Myocyte (in vitro differentiated cells): Measurements from ENCODE around the gene CLEC2D. TPM values are rescaled to one million over a fixed set of nuclear protein-coding genes. Genes with fewer than 3 reads are reported as not detected.
"Not testable (repeated sequence)": the region's sequence is repeated elsewhere in the genome, so short reads cannot be mapped to it uniquely, and the experiment has no call there.

Source experiments
- DNase-seq: peaks from one replicate; pipeline ENCODE4 v3.0.0-alpha.2; 2012; ENCODE audit warnings: low read depth
- total RNA-seq: library from RNA; depleted of rRNA; stranded (reverse); fragments of >200 nt; gene quantifications from 2 replicates; pipeline ENCODE4 v1.2.3, GENCODE V29; 2014

The CLEC2D gene
- total RNA-seq, 1 donor from 2014 or later, result 4.2 TPM

DNA sequence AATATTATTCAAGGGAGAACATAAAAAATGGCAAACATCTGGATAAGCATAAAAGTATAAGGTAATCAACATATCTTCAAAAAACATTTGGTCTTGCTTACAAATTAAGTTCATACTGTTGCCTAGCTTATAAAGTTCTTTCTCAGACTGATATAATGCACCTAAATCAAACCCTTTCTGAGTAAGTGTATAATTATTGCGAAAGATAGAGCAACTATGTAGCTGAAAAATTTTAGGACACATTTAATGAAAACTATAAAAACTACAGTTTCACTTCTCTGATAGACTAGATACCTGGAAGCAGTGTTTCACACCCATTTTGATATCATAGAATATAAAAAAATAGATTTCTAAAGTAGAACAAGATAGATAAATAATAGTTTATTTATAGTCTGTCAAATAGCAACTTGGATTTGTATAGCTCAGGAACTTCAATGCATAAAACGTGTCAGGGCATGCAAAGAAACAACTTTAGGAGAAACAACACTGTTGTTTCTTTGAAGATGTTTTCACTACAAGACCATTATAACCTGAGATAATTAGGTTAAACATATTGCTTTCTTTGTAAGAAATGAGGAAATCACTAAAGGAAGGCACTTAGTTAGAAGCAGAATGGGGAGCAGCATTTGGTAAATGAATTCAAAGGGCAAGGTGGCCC is 55.8 kb downstream of the CLEC2D start:
- no peak for DNase-seq

DNA sequence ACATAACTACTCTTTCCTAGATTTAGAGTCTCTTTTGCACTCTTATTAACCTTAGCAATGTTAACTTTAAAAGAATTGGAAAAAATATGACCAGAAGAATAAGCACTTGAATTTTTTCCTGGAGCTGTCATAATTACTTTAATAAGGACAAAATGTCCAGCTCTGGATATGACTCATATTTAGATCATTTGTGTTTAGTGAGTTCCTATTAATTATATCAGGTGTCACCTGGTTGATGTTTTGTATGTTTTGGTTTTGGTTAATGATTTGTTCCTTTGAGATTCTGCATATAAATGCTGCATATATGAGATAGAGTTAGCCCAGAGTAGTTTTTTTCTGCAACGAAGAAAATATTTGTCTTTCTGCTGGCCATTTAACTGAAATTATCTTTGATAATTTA is 58.3 kb downstream of the CLEC2D start:
- no peak for DNase-seq

DNA sequence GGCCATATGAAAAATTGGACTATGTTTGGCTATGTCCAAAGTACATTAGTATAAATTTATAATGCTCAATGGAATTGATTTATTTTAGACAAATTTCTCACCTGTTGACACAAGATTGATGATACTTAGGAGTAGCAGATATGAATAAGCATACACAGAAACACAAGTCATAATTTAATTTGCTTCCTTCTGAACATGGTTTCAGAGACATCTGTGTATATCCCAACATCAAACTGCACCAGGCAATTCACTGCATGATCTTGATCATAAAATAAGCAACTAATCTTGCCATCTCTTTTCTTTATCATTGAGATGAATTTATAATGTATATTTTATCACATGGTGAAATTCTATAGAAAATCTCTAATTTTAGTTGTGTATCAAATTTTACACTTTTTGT is 59.6 kb downstream of the CLEC2D start:
- DNase-seq, result no peak

DNA sequence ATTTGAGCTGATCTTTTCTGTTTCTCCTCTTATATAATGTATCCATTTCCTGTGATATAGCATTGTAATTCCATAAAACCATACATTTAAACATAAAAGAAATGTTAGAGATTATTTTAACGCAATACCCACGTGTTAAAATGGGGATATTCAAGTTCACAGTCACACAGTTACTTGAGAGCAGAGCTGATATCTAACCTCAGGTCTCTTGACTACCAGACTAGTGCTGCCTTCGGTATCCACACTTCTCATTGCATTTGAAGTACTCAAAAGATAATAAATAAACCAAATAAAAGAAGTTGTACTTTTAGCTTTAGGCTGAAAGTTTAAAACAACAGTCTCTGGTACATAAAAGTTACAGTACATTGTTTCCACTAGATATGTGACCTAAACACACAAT is 60.5 kb downstream of the CLEC2D start:
- no peak for DNase-seq

DNA sequence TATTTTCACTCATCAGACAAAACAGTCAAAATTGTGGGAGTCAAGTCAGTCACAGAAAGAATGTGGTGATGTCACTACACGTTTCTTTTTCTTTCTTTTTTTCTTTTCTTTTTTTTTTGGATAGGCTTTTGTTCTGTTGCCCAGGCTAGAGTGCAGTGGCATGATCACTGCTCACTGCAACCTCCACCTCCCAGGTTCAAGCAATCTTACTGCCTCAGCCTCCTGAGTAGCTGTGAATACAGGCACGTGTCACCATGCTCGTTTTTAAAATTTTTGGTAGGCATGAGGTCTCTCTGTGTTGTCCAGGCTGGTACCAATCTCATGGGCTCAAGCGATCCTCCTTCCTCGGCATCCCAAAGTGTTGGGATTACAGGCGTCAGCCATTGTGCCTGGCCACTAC is 61.1 kb downstream of the CLEC2D start:
- no peak for DNase-seq

DNA sequence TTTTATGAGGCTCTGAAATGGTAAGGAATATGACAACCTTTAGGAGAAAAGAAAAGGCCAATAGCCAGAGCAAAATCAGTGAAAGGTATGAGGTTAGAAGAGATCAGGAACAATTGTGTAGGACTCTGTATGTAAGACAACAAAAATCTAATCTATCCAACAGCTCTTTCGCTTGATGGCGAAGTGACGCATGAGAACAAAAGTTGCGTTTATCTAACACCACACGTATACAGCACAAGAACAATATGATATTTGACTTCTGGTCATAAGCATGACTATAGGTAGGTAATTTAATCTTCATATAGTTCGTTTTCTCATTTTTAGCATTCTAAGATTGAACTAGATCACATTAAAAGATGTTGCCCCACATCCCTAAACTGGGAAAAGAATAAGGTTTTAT is 61.9 kb downstream of the CLEC2D start:
- no peak for DNase-seq

DNA sequence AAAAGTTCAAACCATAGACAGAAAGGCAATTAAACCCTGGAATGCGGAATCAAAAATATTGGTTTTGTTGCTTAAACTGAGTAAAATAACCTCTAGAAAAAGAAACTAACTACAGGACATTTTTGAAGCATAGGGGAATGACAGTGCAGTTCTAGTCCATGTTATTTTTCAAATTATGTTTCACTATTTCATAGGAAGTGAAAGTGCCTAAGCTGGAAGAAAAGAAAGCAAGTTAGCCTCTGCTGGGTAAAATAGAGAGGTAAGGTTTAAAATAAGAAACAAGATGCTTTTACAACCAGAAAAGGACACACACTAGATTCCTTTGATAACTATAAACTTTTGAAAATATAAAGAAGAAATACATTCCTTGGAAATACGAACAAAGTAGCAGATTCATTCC is 62.3 kb downstream of the CLEC2D start:
- DNase-seq, result no peak

DNA sequence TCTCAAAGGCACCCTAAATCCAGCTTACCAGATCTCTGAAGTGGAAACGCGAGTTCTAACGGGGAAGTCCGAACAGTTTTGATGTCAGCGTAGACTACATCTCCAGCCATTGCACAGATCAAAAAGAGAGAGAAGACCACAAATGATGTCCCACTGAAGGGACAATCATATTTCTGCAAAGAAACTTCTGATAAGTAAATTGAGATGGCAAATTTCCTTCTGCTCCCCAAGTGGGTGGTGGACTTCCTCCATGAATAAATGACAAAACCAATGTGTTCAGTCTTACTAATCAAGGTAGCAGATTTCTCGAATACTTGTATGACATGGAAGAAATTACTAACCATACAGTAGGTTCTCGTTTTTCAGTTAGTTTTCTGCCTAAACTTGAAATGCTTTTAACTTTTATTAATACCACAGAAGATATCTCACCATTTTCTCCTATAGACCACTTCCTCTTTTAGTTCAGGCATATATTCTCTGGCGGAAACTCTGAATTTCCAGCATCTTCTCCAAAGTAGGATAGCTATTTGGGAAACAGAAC is 63.5 kb downstream of the CLEC2D start, which contains the start of gene CLECL1:
TSS of gene CLECL1 (minus strand) at position 177 of the 541 bp plus-strand sequence.
- no peak for DNase-seq

DNA sequence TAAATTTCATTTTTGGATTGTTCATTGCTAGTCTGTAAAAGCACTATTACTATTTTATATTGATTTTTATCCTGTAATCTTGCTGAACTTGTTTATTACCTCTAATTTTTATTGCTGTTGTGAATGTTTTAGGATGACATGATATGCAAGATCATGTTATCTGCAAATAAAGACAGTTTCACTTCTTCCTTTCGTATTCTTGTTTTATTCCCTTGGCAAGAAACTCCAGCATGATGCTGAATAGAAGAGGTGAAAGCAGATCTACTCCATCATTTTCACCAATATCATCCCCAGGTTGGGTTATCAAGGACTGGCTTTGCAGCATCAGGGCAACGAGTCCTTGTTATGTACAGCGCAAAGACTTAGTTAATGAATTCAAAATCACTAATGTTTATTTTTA is 66.1 kb downstream of the CLEC2D start:
- DNase-seq, result no peak

DNA sequence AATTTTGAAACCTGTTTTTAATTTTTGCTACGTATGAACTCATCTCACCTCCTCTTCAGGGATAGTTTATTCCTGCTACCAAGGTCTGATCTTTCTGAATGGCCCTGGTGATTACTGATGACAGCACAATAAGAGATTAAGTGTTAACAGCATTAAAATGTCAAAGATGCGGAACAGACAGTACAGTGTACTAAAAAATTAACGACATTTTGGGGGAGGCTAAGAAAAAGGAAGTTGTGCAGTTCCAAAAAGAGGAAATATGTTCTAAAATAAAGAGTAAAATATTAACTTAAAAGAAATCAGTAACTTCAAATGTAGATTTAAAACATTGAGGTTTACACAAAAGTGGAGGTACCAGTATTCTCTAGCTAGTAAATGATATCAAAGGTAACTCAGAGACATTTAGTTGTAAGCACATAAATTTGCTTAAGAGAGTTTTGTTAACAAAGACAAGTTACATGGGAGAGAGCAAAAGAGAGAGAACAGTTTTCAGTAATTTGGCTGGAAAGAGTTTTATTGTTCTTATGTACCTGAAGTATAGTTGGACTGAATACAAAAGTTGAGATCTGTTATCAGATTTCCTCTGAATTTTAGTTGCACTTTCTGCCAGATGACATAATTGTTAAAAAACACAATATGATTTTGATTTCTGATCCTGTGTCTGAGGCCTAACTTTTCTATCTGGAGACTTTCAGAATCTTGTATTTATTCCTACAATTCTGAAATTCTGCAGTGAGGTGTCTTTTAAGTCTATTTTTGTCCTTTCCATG is 67.6 kb downstream of the CLEC2D start:
- no peak for DNase-seq

DNA sequence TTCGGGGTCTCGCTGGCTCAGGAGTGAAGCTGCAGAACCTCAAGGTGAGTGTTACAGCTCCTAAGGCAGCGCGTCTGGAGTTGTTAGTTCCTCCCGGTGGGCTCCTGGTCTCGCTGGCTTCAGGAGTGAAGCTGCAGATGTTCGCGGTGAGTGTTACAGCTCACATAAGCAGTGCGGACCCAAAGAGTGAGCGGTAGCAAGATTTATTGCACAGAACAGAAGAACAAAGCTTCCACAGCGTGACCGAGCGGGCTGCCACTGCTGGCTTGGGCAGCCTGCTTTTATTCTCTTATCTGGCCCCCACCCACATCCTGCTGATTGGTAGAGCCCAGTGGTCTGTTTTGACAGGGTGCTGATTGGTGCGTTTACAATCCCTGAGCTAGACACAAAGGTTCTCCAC is 69.4 kb downstream of the CLEC2D start:
- not testable (repeated sequence) for DNase-seq

DNA sequence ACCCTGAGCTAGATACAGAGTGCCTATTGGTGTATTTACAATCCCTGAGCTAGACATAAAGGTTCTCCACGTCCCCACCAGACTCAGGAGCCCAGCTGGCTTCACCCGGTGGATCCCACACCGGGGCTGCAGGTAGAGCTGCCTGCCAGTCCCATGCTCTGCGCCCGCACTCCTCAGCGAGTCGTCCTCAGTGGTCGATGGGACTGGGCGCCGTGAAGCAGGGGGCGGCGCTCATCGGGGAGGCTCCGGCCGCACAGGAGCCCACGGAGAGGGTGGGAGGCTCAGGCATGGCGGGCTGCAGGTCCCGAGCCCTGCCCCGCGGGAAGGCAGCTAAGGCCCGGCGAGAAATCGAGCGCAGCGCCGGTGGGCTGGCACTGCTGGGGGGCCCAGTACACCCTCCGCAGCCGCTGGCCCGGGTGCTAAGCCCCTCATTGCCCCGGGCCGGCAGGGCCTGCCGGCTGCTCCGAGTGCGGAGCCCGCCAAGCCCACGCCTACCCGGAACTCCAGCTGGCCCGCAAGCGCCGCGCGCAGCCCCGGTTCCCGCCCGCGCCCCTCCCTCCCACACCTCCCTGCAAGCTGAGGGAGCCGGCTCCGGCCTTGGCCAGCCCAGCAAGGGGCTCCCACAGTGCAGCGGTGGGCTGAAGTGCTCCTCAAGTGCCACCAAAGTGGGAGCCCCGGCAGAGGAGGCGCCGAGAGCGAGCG is 70.0 kb downstream of the CLEC2D start:
- DNase-seq, result not testable (repeated sequence)

DNA sequence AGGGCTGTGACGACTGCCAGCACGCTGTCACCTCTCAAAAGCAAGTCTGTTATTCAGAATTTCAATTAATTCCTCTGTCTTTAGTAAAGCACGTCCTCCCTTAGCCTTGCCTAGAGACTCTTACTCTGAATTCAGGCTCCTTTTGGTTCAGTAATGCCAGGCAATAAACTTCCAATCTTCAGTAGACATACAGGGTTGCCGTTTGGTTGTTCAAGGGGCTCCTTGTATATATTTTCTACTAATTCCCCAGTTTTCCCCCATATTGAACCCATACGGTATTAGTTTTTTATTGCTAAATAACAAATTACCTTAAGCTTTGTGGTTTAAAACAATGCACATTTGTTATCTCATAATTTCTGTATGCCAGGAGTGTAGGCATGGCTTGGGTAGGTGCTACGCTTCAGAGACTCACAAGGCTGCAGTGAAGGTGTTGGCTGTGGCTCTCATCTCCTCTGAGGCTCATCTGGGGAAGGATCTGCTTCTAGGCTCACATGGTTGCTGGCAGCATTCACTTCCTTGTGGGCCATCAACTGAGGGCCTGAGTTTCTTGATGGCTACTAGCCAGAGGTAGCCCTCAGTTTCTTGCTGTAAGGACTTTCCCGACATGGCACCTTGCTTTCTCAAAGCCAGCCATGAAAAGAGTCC is 70.7 kb downstream of the CLEC2D start:
- DNase-seq, result no peak

DNA sequence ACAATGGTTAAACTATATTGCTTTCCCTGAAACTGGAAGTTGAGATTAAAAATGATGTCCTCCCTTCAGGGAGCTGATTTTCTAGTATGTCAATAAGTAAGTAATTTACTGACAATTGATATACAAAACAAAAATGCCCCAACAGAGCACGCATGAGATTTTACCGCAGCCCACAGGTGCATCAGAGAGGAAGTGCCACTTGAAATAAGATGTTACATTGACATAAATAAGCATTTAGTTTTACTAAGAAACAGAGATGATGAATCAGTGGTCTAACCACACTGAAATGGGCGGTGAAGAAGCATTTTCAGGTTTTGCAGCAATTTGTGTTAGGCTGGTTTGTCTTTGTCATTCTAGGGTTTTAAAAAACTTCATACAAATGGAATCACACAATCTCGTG is 72.2 kb downstream of the CLEC2D start:
- DNase-seq, result no peak

DNA sequence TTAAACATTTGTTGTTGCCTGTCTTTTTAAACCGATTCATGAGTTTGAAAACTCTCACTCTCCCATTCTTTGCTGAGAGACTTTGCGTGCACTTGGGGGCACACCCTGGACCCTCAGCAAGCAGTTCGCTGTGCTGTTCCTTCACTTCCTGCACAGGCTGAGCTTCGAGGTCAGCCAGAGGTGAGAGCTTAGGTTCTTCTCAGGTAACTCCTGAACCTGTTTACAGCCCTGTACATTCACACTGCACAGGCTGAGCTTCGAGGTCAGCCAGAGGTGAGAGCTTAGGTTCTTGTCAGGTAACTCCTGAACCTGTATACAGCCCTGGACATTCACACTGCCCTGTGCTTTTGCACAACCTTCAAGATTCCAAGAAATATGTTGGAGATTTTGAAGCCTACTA is 73.1 kb downstream of the CLEC2D start:
- no peak for DNase-seq

DNA sequence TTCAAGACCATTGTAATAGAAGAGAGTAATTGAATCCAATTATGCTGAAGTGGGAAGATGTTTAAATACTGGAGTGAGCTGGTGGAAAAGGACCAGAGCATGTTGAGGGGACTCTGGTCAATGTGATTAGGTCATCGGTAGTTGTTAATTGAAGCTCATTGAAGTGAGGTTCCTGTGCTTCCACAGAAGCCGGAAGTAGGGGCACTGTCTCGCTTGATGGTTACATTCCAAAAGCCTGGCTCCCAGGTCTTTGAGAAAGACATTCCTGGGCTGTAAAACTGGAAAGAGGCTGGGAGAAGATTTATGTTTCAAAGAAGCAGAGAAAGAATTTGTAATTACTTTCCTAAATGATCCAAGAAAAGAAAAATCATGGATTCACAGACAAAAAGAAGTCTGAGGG is 75.7 kb downstream of the CLEC2D start:
- no peak for DNase-seq

Other genes starting within 250 kb of the CLEC2D start
- not detected in 2 replicates for gene KLRB1, start 61.8 kb upstream of the CLEC2D start, total RNA-seq
- gene CLECL1, start 63.4 kb downstream of the CLEC2D start, total RNA-seq, result not detected in 2 replicates
- not detected in 2 replicates for gene CD69, start 91.2 kb downstream of the CLEC2D start, total RNA-seq
- gene KLRF1, start 157.8 kb downstream of the CLEC2D start, total RNA-seq, result not detected in 2 replicates
- gene CLEC2B, start 199.6 kb downstream of the CLEC2D start, total RNA-seq, result 8.9 and 15.2 TPM in 2 replicates
- not detected in 2 replicates for gene KLRF2, start 211.8 kb downstream of the CLEC2D start, total RNA-seq